SK-N-SH treated with all-trans-retinoic acid at 6 μM for 48 hours (cell line): ENCODE results near the gene CDYL.

ENCODE experiments used
- ATAC-seq: fragments of 200-7000 bp; cut with Tn5 transposase; 3 replicates; pipeline ENCODE4 v1.9.1; 2020; ENCODE audit warnings: mild to moderate bottlenecking, moderate library complexity
- ARNTL ChIP-seq: fragments of 450-650 bp; formaldehyde crosslinking; IDR thresholded peaks from 2 replicates; pipeline ENCODE4 v1.5.0; 2020; ENCODE audit warnings: low read depth, mild to moderate bottlenecking, moderate library complexity, borderline replicate concordance
- BACH2 ChIP-seq: fragments of 250-450 bp; sonication (Bioruptor Pico); IDR thresholded peaks from 2 replicates; pipeline ENCODE4 v1.9.0; 2021; ENCODE audit warnings: mild to moderate bottlenecking, borderline replicate concordance
- CSDC2 ChIP-seq: fragments of 250-450 bp; sonication (Bioruptor Pico); IDR thresholded peaks from 2 replicates; pipeline ENCODE4 v1.5.0; 2020; ENCODE audit warnings: mild to moderate bottlenecking, moderate library complexity
- ESRRG ChIP-seq: fragments of 250-450 bp; sonication (Bioruptor Pico); IDR thresholded peaks from 2 replicates; pipeline ENCODE4 v1.6.1; 2021; ENCODE audit warnings: mild to moderate bottlenecking
- GLIS3 ChIP-seq: fragments of 250-450 bp; sonication (Bioruptor Pico); IDR thresholded peaks from 2 replicates; pipeline ENCODE4 v1.5.0; 2020; ENCODE audit warnings: mild to moderate bottlenecking, moderate library complexity
- ISL1 ChIP-seq: fragments of 250-450 bp; sonication (Bioruptor Pico); IDR thresholded peaks from 2 replicates; pipeline ENCODE4 v2.1.2; 2022; ENCODE audit warnings: mild to moderate bottlenecking, moderate library complexity
- OSR1 ChIP-seq: fragments of 250-450 bp; sonication (Bioruptor Pico); IDR thresholded peaks from 2 replicates; pipeline ENCODE4 v1.8.0; 2022; ENCODE audit warnings: moderate library complexity, mild to moderate bottlenecking, inconsistent platforms
- POU6F1 ChIP-seq: fragments of 250-450 bp; sonication (Bioruptor Pico); IDR thresholded peaks from 2 replicates; pipeline ENCODE4 v1.8.0; 2021; ENCODE audit warnings: low read depth, mild to moderate bottlenecking, moderate library complexity, borderline replicate concordance
- PPARA ChIP-seq: fragments of 250-450 bp; sonication (Bioruptor Pico); IDR thresholded peaks from 2 replicates; pipeline ENCODE4 v1.5.0; 2020; ENCODE audit warnings: mild to moderate bottlenecking, borderline replicate concordance
- RARB ChIP-seq: fragments of 250-450 bp; sonication (Bioruptor Pico); IDR thresholded peaks from 2 replicates; pipeline ENCODE4 v1.8.0; 2021; ENCODE audit warnings: mild to moderate bottlenecking, moderate library complexity
- SNAI2 ChIP-seq: fragments of 250-450 bp; sonication (Bioruptor Pico); IDR thresholded peaks from 2 replicates; pipeline ENCODE4 v1.5.0; 2020; ENCODE audit warnings: mild to moderate bottlenecking, moderate library complexity
- TCF4 ChIP-seq: fragments of 250-450 bp; sonication (Bioruptor Pico); IDR thresholded peaks from 2 replicates; pipeline ENCODE4 v1.8.0; 2021; ENCODE audit warnings: mild to moderate bottlenecking, moderate library complexity, borderline replicate concordance
- TOX ChIP-seq: fragments of 250-450 bp; sonication (Bioruptor Pico); IDR thresholded peaks from 2 replicates; pipeline ENCODE4 v1.8.0; 2021; ENCODE audit warnings: mild to moderate bottlenecking, moderate library complexity, borderline replicate concordance
- TSHZ2 ChIP-seq: fragments of 250-450 bp; sonication (Bioruptor Pico); IDR thresholded peaks from 2 replicates; pipeline ENCODE4 v1.5.0; 2020; ENCODE audit warnings: mild to moderate bottlenecking, moderate library complexity
- ZC3H10 ChIP-seq: fragments of 250-450 bp; sonication (Bioruptor Pico); IDR thresholded peaks from 2 replicates; pipeline ENCODE4 v1.5.1; 2021; ENCODE audit warnings: mild to moderate bottlenecking, moderate library complexity
- ZFP3 ChIP-seq: fragments of 250-450 bp; sonication (Bioruptor Pico); IDR thresholded peaks from 2 replicates; pipeline ENCODE4 v1.5.0; 2020; ENCODE audit warnings: mild to moderate bottlenecking, moderate library complexity
- ZFP30 ChIP-seq: fragments of 450-650 bp; formaldehyde crosslinking; IDR thresholded peaks from 2 replicates; pipeline ENCODE4 v1.5.0; 2022; ENCODE audit warnings: mild to moderate bottlenecking, moderate library complexity
- ZNF565 ChIP-seq: fragments of 450-650 bp; formaldehyde crosslinking; conservative IDR thresholded peaks from 2 replicates; pipeline ENCODE4 v1.5.0; 2020; ENCODE audit warnings: low read depth, mild to moderate bottlenecking, moderate library complexity
- ZNF70 ChIP-seq: fragments of 450-650 bp; formaldehyde crosslinking; IDR thresholded peaks from 2 replicates; pipeline ENCODE4 v1.5.0; 2020; ENCODE audit warnings: mild to moderate bottlenecking, moderate library complexity
- ZNF8 ChIP-seq: fragments of 450-650 bp; formaldehyde crosslinking; IDR thresholded peaks from 2 replicates; pipeline ENCODE4 v1.5.0; 2020; ENCODE audit warnings: mild to moderate bottlenecking, moderate library complexity
- TF ChIP-seq, protein P1 (sequence below): fragments of 250-450 bp; sonication (Bioruptor Pico); IDR thresholded peaks from 2 replicates; pipeline ENCODE4 v1.5.1; 2021; ENCODE audit warnings: mild to moderate bottlenecking, moderate library complexity

Gene CDYL

GRCh38 chr6:4885341-4885933 lies 109.2 kb downstream of the CDYL start:
- TF ChIP-seq, protein P1, sequence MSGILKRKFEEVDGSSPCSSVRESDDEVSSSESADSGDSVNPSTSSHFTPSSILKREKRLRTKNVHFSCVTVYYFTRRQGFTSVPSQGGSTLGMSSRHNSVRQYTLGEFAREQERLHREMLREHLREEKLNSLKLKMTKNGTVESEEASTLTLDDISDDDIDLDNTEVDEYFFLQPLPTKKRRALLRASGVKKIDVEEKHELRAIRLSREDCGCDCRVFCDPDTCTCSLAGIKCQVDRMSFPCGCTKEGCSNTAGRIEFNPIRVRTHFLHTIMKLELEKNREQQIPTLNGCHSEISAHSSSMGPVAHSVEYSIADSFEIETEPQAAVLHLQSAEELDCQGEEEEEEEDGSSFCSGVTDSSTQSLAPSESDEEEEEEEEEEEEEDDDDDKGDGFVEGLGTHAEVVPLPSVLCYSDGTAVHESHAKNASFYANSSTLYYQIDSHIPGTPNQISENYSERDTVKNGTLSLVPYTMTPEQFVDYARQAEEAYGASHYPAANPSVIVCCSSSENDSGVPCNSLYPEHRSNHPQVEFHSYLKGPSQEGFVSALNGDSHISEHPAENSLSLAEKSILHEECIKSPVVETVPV (CRISPR knock-in tag): no peak
- TF ChIP-seq TSHZ2 (no peak), ZC3H10 (no peak), ZFP3 (CRISPR knock-in tag) (no peak), ZNF70 (CRISPR knock-in tag) (no peak), GLIS3 (no peak), POU6F1 (CRISPR knock-in tag) (no peak), OSR1 (no peak), ESRRG (CRISPR knock-in tag) (no peak), ZNF565 (CRISPR knock-in tag) (no peak), CSDC2 (no peak), SNAI2 (CRISPR knock-in tag) (no peak), ARNTL (CRISPR knock-in tag) (no peak), ISL1 (CRISPR knock-in tag) (no peak), PPARA (CRISPR knock-in tag) (no peak), TOX (CRISPR knock-in tag) (no peak), RARB (CRISPR knock-in tag) (no peak), ZFP30 (CRISPR knock-in tag) (no peak), BACH2 (CRISPR knock-in tag) (no peak)
- ATAC-seq: no peak

DNA sequence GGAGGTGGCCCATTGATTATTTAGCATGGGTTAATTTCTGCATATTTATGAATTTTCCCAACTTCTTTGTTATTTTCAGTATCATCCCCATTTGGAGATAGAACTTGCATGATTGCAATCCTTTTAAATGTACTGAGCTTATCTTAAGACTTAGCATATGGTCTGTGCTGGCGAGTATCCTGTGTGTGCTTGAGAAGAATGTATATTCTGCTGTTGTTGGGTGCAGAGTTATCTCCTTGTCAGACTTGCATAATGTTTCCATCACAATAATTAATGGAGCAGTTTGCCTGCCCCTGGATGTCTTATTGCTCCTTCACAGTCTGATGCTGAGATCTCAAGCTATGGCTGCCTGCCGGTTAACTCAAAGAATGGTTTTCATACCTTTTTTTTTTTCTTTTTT lies 112.6 kb downstream of the CDYL start:
- ATAC-seq: no peak
- TF ChIP-seq POU6F1 (CRISPR knock-in tag) (no peak), ZNF70 (CRISPR knock-in tag) (no peak), TOX (CRISPR knock-in tag) (no peak), BACH2 (CRISPR knock-in tag) (no peak), ZNF8 (CRISPR knock-in tag) (no peak), ZC3H10 (no peak), TCF4 (CRISPR knock-in tag) (no peak), RARB (CRISPR knock-in tag) (no peak), ZNF565 (CRISPR knock-in tag) (no peak), ARNTL (CRISPR knock-in tag) (no peak), ISL1 (CRISPR knock-in tag) (no peak), CSDC2 (no peak), SNAI2 (CRISPR knock-in tag) (no peak)
- TF ChIP-seq, protein P1 (CRISPR knock-in tag): no peak

GRCh38 chr6:4889701-4890100 lies 113.5 kb downstream of the CDYL start:
- ATAC-seq: no peak
- TF ChIP-seq PPARA (CRISPR knock-in tag) (no peak), ARNTL (CRISPR knock-in tag) (no peak), ZNF565 (CRISPR knock-in tag) (no peak), POU6F1 (CRISPR knock-in tag) (no peak), TCF4 (CRISPR knock-in tag) (no peak), ISL1 (CRISPR knock-in tag) (no peak), RARB (CRISPR knock-in tag) (no peak), ZNF8 (CRISPR knock-in tag) (no peak)
